Measurements from ENCODE around the gene NCAM1.

NCAM1 gene

GRCh38 chr11:113256431-113257202 is 295.4 kb downstream of the NCAM1 start:
- Mint-ChIP-seq H3K9me3 (no peaks in the 10 kb centered on the region), H3K36me3 (no peaks in the 10 kb centered on the region), H3K27me3 (peaks cover 18% of the 10 kb centered on the region), H3K4me1 (no peaks in the 10 kb centered on the region), H3K27ac (no peak overlapping the region), H3K4me3 (no peak overlapping the region)
- no peak for ATAC-seq

DNA sequence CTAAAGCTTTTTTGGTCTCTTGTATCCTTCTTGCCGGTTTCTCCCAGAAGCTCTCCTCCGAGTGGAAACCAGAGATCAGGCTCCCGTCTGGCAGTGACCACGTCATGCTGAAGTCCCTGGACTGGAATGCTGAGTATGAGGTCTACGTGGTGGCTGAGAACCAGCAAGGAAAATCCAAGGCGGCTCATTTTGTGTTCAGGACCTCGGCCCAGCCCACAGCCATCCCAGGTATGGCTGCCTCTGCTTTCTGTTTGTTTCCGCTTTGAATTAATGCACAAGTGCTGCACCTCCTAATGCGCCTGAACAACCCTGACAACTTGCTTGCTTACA is 298.8 kb downstream of the NCAM1 start:
- Mint-ChIP-seq H3K9me3 (no peaks in the 10 kb centered on the region), H3K27ac (no peak overlapping the region), H3K4me3 (no peak overlapping the region), H3K36me3 (no peaks in the 10 kb centered on the region), H3K27me3 (peaks cover 9% of the 10 kb centered on the region), H3K4me1 (peaks cover 12% of the 10 kb centered on the region)
- no peak for ATAC-seq

DNA sequence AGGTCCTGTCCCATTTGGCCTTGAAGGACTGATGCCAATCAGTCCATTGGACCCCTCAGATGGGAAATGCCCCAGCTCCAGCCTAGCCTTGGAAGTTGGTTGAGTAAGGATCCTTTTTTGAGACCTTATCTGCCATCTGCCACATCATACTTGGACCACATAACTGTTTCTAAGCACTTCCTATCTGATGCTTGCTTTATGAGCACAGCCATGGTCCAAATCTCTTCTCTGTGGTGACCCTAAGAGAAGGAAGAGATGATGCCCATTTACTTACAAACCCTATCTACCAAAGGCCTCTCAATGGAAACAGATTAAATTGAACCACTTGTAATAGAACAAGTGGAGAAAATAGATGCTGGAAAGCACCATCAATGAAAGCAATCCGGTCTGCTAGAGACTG is 299.3 kb downstream of the NCAM1 start:
- Mint-ChIP-seq H3K4me1 (peaks cover 12% of the 10 kb centered on the region), H3K4me3 (no peak overlapping the region), H3K27ac (no peak overlapping the region), H3K36me3 (no peaks in the 10 kb centered on the region), H3K9me3 (no peaks in the 10 kb centered on the region), H3K27me3 (peaks cover 9% of the 10 kb centered on the region)
- ATAC-seq = no peak

- Mint-ChIP-seq H3K27ac (peak overlapping the region; percentile 33), H3K4me1 (peaks cover 12% of the 10 kb centered on the region), H3K9me3 (no peaks in the 10 kb centered on the region), H3K36me3 (no peaks in the 10 kb centered on the region), H3K27me3 (peaks cover 19% of the 10 kb centered on the region), H3K4me3 (no peak overlapping the region)
- ATAC-seq = no peak
These were observed 300.7 kb downstream of the NCAM1 start for GRCh38 chr11:113261709-113262475.

- H3K36me3 Mint-ChIP-seq = no peaks in the 10 kb centered on the region
- H3K27me3 Mint-ChIP-seq = peaks cover 26% of the 10 kb centered on the region
- peaks cover 12% of the 10 kb centered on the region for H3K4me1 Mint-ChIP-seq
- H3K4me3 Mint-ChIP-seq = peak overlapping the region; percentile 4
- H3K27ac Mint-ChIP-seq = peak overlapping the region; percentile 33
- H3K9me3 Mint-ChIP-seq = no peaks in the 10 kb centered on the region
- ATAC-seq = peak; percentile 59
These were observed 301.4 kb downstream of the NCAM1 start for GRCh38 chr11:113262594-113262993.

DNA sequence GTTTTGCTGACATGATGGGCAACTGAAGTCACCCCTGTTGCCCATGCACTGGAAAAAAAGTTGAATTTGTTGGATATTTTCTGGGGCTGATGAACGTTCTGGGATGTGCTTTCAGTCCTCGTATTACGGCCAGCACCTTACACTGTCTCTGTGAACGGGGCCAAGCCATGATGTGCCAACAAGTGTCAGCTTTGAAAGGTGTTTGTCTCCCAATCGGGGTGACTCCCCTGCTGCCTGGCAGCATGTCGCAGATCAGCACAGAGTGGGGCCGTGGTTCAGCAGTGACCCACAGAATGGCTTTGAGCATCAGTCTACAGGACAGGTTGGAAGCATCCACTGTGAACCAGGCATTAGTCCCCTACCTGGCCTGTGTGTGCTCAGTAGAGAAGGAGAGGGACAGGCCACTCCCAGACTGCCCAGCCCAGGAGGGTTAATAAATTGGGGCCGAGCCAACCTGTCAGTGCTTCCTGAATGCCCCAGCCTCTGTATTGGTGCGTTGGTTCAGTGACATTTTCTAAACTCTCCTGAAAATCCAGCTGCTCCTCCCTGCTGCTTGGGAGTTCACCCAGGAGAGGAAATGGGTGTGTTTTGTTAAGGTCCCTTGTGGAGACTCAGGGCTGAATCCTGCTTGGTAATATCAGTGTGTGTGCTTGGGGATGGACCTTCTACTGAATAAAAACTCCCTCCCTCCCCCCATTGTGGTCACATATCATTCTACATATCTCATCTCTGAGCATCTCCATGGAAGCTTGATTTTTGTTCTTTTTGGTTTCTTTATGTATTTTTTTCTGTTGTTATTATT is 302.4 kb downstream of the NCAM1 start:
- H3K4me1 Mint-ChIP-seq = peaks cover 12% of the 10 kb centered on the region
- no peak overlapping the region for H3K27ac Mint-ChIP-seq

GRCh38 chr11:113265362-113265761 is 304.1 kb downstream of the NCAM1 start:
- ATAC-seq = no peak
- Mint-ChIP-seq H3K4me1 (peaks cover 12% of the 10 kb centered on the region), H3K27ac (no peak overlapping the region), H3K4me3 (no peak overlapping the region), H3K9me3 (no peaks in the 10 kb centered on the region), H3K27me3 (peaks cover 53% of the 10 kb centered on the region), H3K36me3 (no peaks in the 10 kb centered on the region)

More for the DNA sequence above, 302.4 kb downstream of the NCAM1 start:
- H3K27me3 Mint-ChIP-seq = peaks cover 36% of the 10 kb centered on the region
- ATAC-seq = no peak
- no peaks in the 10 kb centered on the region for H3K36me3 Mint-ChIP-seq
- H3K9me3 Mint-ChIP-seq = no peaks in the 10 kb centered on the region
- no peak overlapping the region for H3K4me3 Mint-ChIP-seq

- Mint-ChIP-seq H3K27ac (no peak overlapping the region), H3K4me1 (peaks cover 4% of the 10 kb centered on the region), H3K27me3 (peaks cover 49% of the 10 kb centered on the region), H3K36me3 (no peaks in the 10 kb centered on the region), H3K4me3 (no peak overlapping the region), H3K9me3 (no peaks in the 10 kb centered on the region)
- ATAC-seq = no peak
These were observed 306.3 kb downstream of the NCAM1 start for GRCh38 chr11:113267493-113267892.

- H3K4me3 Mint-ChIP-seq = no peak overlapping the region
- H3K27ac Mint-ChIP-seq = no peak overlapping the region
- H3K9me3 Mint-ChIP-seq = no peaks in the 10 kb centered on the region
- peaks cover 56% of the 10 kb centered on the region for H3K27me3 Mint-ChIP-seq
- no peak for ATAC-seq
- no peaks in the 10 kb centered on the region for H3K36me3 Mint-ChIP-seq
- H3K4me1 Mint-ChIP-seq = no peaks in the 10 kb centered on the region
These were observed 307.9 kb downstream of the NCAM1 start for GRCh38 chr11:113269096-113269495.

GRCh38 chr11:113269636-113270035 is 308.4 kb downstream of the NCAM1 start:
- Mint-ChIP-seq H3K27ac (no peak overlapping the region), H3K9me3 (no peaks in the 10 kb centered on the region), H3K27me3 (peaks cover 56% of the 10 kb centered on the region), H3K4me3 (no peak overlapping the region), H3K36me3 (no peaks in the 10 kb centered on the region), H3K4me1 (no peaks in the 10 kb centered on the region)
- no peak for ATAC-seq

GRCh38 chr11:113270080-113270479 is 308.9 kb downstream of the NCAM1 start:
- H3K4me1 Mint-ChIP-seq = no peaks in the 10 kb centered on the region
- no peaks in the 10 kb centered on the region for H3K9me3 Mint-ChIP-seq
- H3K4me3 Mint-ChIP-seq = no peak overlapping the region
- H3K27me3 Mint-ChIP-seq = peaks cover 56% of the 10 kb centered on the region
- H3K27ac Mint-ChIP-seq = no peak overlapping the region
- H3K36me3 Mint-ChIP-seq = no peaks in the 10 kb centered on the region
- no peak for ATAC-seq

- no peaks in the 10 kb centered on the region for H3K36me3 Mint-ChIP-seq
- no peak overlapping the region for H3K4me3 Mint-ChIP-seq
- no peak overlapping the region for H3K27ac Mint-ChIP-seq
- H3K9me3 Mint-ChIP-seq = no peaks in the 10 kb centered on the region
- H3K27me3 Mint-ChIP-seq = peaks cover 47% of the 10 kb centered on the region
- no peaks in the 10 kb centered on the region for H3K4me1 Mint-ChIP-seq
- ATAC-seq = no peak
These were observed 310.5 kb downstream of the NCAM1 start for GRCh38 chr11:113271551-113272245.

- Mint-ChIP-seq H3K27ac (no peak overlapping the region), H3K27me3 (peaks cover 41% of the 10 kb centered on the region), H3K36me3 (no peaks in the 10 kb centered on the region), H3K9me3 (no peaks in the 10 kb centered on the region), H3K4me3 (no peak overlapping the region), H3K4me1 (no peaks in the 10 kb centered on the region)
- no peak for ATAC-seq
These were observed 311.1 kb downstream of the NCAM1 start for GRCh38 chr11:113272281-113272680.

GRCh38 chr11:113272927-113273615 is 311.9 kb downstream of the NCAM1 start:
- H3K4me3 Mint-ChIP-seq = no peak overlapping the region
- no peak for ATAC-seq
- H3K9me3 Mint-ChIP-seq = no peaks in the 10 kb centered on the region
- no peaks in the 10 kb centered on the region for H3K36me3 Mint-ChIP-seq
- H3K4me1 Mint-ChIP-seq = no peaks in the 10 kb centered on the region
- H3K27ac Mint-ChIP-seq = no peak overlapping the region
- H3K27me3 Mint-ChIP-seq = peaks cover 35% of the 10 kb centered on the region

All from stimulated activated memory B cell treated with anti-CD40 and anti-IgM and Interleukin-4, amounts not matched to agents 10 μg/mL and 1 μg/mL and 100 μg/mL, for 72 hours (primary cell).